ENCODE results near the gene PXN.

PXN gene

DNA sequence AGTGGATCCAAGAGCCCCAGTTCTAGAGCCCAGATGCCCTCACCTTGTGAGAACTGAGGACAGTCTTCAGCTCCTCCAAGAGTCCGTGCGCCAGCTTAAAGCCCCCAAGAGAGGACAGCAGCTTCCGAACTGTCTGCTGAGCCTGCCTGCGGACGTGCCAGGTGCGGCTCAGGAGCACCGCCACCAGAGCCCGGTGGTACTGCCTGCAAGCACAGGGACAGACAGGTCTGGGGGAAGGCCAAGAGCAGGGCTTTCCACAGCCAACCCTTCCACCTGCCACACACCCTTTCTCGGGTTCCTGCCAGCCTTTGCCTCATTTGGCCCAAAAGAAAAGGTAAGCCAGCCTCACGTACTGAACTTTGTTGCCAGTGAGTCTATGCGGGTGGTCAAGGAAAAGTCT, 101.2 kb downstream of the PXN start:
- DNase-seq: no peak

DNA sequence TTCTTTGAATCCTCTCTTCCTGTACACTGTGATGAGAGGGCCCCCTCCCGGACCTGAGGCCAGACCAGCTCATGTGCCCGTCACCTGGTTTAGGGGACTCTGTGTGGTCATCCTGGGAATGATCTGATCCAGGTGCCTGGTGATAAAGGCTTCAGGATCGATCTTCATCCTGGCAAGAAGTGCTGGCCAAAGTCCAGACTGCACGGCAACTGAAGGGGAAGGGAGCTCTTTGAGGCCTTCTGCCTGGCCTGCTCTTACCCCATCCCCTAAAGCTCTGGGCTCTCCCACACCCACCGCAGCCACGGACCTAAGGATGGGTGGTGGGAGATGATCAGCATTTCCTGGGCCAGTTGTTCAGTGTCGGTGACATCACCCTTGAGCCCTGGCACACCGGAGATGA, 102.8 kb downstream of the PXN start:
- no peak for DNase-seq

DNA sequence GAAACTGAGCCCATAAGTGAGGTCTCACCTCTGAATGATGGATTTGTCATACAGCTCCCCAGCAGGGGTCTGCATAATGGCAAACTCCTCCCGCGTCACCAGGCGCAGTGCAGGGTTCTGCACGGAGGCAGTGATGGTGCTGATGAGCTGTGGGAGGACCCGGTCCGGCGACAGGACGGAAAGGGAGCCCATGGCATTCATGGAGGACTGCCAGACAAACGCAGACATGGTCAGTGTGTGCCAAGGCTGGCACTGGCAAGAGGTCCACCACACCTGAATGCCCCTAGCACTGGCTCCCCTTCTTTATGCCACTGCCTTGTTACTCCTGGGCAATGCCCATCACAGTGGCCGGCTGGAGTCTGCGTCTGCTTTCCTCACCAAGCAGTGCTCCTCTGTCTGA, 103.7 kb downstream of the PXN start:
- no peak for DNase-seq

Data from EL (cell line).